SK-N-SH treated with all-trans-retinoic acid at 6 μM for 48 hours (cell line): ENCODE results near the gene LY9.

Experiments used
- ATAC-seq: fragments of 200-7000 bp; cut with Tn5 transposase; 3 replicates; pipeline ENCODE4 v1.9.1; 2020; ENCODE audit warnings: mild to moderate bottlenecking, moderate library complexity
- ARNTL ChIP-seq: fragments of 450-650 bp; formaldehyde crosslinking; IDR thresholded peaks from 2 replicates; pipeline ENCODE4 v1.5.0; 2020; ENCODE audit warnings: low read depth, mild to moderate bottlenecking, moderate library complexity, borderline replicate concordance
- BACH2 ChIP-seq: fragments of 250-450 bp; sonication (Bioruptor Pico); IDR thresholded peaks from 2 replicates; pipeline ENCODE4 v1.9.0; 2021; ENCODE audit warnings: mild to moderate bottlenecking, borderline replicate concordance
- CREB5 ChIP-seq: fragments of 250-450 bp; sonication (Bioruptor Pico); IDR thresholded peaks from 2 replicates; pipeline ENCODE4 v1.5.1; 2020; ENCODE audit warnings: low read depth, mild to moderate bottlenecking, moderate library complexity
- CSDC2 ChIP-seq: fragments of 250-450 bp; sonication (Bioruptor Pico); IDR thresholded peaks from 2 replicates; pipeline ENCODE4 v1.5.0; 2020; ENCODE audit warnings: mild to moderate bottlenecking, moderate library complexity
- ESRRG ChIP-seq: fragments of 250-450 bp; sonication (Bioruptor Pico); IDR thresholded peaks from 2 replicates; pipeline ENCODE4 v1.6.1; 2021; ENCODE audit warnings: mild to moderate bottlenecking
- GLIS3 ChIP-seq: fragments of 250-450 bp; sonication (Bioruptor Pico); IDR thresholded peaks from 2 replicates; pipeline ENCODE4 v1.5.0; 2020; ENCODE audit warnings: mild to moderate bottlenecking, moderate library complexity
- ISL1 ChIP-seq: fragments of 250-450 bp; sonication (Bioruptor Pico); IDR thresholded peaks from 2 replicates; pipeline ENCODE4 v2.1.2; 2022; ENCODE audit warnings: mild to moderate bottlenecking, moderate library complexity
- OSR1 ChIP-seq: fragments of 250-450 bp; sonication (Bioruptor Pico); IDR thresholded peaks from 2 replicates; pipeline ENCODE4 v1.8.0; 2022; ENCODE audit warnings: moderate library complexity, mild to moderate bottlenecking, inconsistent platforms
- PPARA ChIP-seq: fragments of 250-450 bp; sonication (Bioruptor Pico); IDR thresholded peaks from 2 replicates; pipeline ENCODE4 v1.5.0; 2020; ENCODE audit warnings: mild to moderate bottlenecking, borderline replicate concordance
- RARB ChIP-seq: fragments of 250-450 bp; sonication (Bioruptor Pico); IDR thresholded peaks from 2 replicates; pipeline ENCODE4 v1.8.0; 2021; ENCODE audit warnings: mild to moderate bottlenecking, moderate library complexity
- SNAI2 ChIP-seq: fragments of 250-450 bp; sonication (Bioruptor Pico); IDR thresholded peaks from 2 replicates; pipeline ENCODE4 v1.5.0; 2020; ENCODE audit warnings: mild to moderate bottlenecking, moderate library complexity
- TCF4 ChIP-seq: fragments of 250-450 bp; sonication (Bioruptor Pico); IDR thresholded peaks from 2 replicates; pipeline ENCODE4 v1.8.0; 2021; ENCODE audit warnings: mild to moderate bottlenecking, moderate library complexity, borderline replicate concordance
- TOX ChIP-seq: fragments of 250-450 bp; sonication (Bioruptor Pico); IDR thresholded peaks from 2 replicates; pipeline ENCODE4 v1.8.0; 2021; ENCODE audit warnings: mild to moderate bottlenecking, moderate library complexity, borderline replicate concordance
- ZC3H10 ChIP-seq: fragments of 250-450 bp; sonication (Bioruptor Pico); IDR thresholded peaks from 2 replicates; pipeline ENCODE4 v1.5.1; 2021; ENCODE audit warnings: mild to moderate bottlenecking, moderate library complexity
- ZFP3 ChIP-seq: fragments of 250-450 bp; sonication (Bioruptor Pico); IDR thresholded peaks from 2 replicates; pipeline ENCODE4 v1.5.0; 2020; ENCODE audit warnings: mild to moderate bottlenecking, moderate library complexity
- ZFP30 ChIP-seq: fragments of 450-650 bp; formaldehyde crosslinking; IDR thresholded peaks from 2 replicates; pipeline ENCODE4 v1.5.0; 2022; ENCODE audit warnings: mild to moderate bottlenecking, moderate library complexity
- ZNF565 ChIP-seq: fragments of 450-650 bp; formaldehyde crosslinking; conservative IDR thresholded peaks from 2 replicates; pipeline ENCODE4 v1.5.0; 2020; ENCODE audit warnings: low read depth, mild to moderate bottlenecking, moderate library complexity
- ZNF70 ChIP-seq: fragments of 450-650 bp; formaldehyde crosslinking; IDR thresholded peaks from 2 replicates; pipeline ENCODE4 v1.5.0; 2020; ENCODE audit warnings: mild to moderate bottlenecking, moderate library complexity
- ZNF8 ChIP-seq: fragments of 450-650 bp; formaldehyde crosslinking; IDR thresholded peaks from 2 replicates; pipeline ENCODE4 v1.5.0; 2020; ENCODE audit warnings: mild to moderate bottlenecking, moderate library complexity
- TF ChIP-seq, protein P1 (sequence below): fragments of 250-450 bp; sonication (Bioruptor Pico); IDR thresholded peaks from 2 replicates; pipeline ENCODE4 v1.5.1; 2021; ENCODE audit warnings: mild to moderate bottlenecking, moderate library complexity
- TF ChIP-seq, protein P2 (sequence below): fragments of 250-450 bp; sonication (Bioruptor Pico); IDR thresholded peaks from 2 replicates; pipeline ENCODE4 v1.5.0; 2020; ENCODE audit warnings: mild to moderate bottlenecking, moderate library complexity
- TF ChIP-seq, protein P3 (sequence below): fragments of 250-450 bp; sonication (Bioruptor Pico); IDR thresholded peaks from 2 replicates; pipeline ENCODE4 v1.8.0; 2020; ENCODE audit warnings: mild to moderate bottlenecking, moderate library complexity, borderline replicate concordance

Gene LY9

GRCh38 chr1:160807738-160808137, 11.8 kb downstream of the LY9 start (continued):
- TF ChIP-seq CREB5 (no peak), BACH2 (CRISPR knock-in tag) (no peak), ZNF8 (no peak), OSR1 (CRISPR knock-in tag) (no peak), ZC3H10 (CRISPR knock-in tag) (no peak), SNAI2 (CRISPR knock-in tag) (no peak), ESRRG (CRISPR knock-in tag) (no peak)
- TF ChIP-seq, protein P1, sequence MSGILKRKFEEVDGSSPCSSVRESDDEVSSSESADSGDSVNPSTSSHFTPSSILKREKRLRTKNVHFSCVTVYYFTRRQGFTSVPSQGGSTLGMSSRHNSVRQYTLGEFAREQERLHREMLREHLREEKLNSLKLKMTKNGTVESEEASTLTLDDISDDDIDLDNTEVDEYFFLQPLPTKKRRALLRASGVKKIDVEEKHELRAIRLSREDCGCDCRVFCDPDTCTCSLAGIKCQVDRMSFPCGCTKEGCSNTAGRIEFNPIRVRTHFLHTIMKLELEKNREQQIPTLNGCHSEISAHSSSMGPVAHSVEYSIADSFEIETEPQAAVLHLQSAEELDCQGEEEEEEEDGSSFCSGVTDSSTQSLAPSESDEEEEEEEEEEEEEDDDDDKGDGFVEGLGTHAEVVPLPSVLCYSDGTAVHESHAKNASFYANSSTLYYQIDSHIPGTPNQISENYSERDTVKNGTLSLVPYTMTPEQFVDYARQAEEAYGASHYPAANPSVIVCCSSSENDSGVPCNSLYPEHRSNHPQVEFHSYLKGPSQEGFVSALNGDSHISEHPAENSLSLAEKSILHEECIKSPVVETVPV, result no peak
- TF ChIP-seq, all 23 proteins: peak for 0

DNA sequence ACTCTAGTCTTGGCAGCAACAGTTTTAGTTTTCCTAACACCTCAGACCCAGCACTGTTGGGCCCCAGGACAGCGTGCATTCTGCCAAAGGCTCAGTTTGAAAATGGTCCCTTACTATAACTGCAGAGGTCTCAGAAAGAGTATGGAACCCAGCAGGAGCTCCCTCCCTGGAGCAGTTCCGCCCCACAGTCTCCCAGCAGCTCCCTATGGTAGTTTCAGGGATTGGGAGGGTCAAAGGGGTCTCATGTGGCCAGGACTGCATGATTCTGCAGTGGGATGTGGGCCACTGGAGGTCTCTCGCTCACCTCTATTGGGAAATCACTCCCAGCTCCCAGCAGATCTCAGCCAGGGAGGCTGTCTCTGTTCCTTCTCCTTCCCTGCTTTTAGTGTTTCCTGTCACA, 12.3 kb downstream of the LY9 start:
- ATAC-seq, result no peak
- no peak for TF ChIP-seq CREB5
- no peak for TF ChIP-seq TCF4
- TF ChIP-seq ESRRG (CRISPR knock-in tag), result no peak
- TF ChIP-seq, protein P1, result no peak
- TF ChIP-seq ZC3H10 (CRISPR knock-in tag), result no peak
- no peak for TF ChIP-seq TOX (CRISPR knock-in tag)
- no peak for TF ChIP-seq PPARA (CRISPR knock-in tag)
- TF ChIP-seq, protein P2, sequence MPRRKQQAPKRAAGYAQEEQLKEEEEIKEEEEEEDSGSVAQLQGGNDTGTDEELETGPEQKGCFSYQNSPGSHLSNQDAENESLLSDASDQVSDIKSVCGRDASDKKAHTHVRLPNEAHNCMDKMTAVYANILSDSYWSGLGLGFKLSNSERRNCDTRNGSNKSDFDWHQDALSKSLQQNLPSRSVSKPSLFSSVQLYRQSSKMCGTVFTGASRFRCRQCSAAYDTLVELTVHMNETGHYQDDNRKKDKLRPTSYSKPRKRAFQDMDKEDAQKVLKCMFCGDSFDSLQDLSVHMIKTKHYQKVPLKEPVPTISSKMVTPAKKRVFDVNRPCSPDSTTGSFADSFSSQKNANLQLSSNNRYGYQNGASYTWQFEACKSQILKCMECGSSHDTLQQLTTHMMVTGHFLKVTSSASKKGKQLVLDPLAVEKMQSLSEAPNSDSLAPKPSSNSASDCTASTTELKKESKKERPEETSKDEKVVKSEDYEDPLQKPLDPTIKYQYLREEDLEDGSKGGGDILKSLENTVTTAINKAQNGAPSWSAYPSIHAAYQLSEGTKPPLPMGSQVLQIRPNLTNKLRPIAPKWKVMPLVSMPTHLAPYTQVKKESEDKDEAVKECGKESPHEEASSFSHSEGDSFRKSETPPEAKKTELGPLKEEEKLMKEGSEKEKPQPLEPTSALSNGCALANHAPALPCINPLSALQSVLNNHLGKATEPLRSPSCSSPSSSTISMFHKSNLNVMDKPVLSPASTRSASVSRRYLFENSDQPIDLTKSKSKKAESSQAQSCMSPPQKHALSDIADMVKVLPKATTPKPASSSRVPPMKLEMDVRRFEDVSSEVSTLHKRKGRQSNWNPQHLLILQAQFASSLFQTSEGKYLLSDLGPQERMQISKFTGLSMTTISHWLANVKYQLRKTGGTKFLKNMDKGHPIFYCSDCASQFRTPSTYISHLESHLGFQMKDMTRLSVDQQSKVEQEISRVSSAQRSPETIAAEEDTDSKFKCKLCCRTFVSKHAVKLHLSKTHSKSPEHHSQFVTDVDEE, result no peak
- TF ChIP-seq, protein P3, sequence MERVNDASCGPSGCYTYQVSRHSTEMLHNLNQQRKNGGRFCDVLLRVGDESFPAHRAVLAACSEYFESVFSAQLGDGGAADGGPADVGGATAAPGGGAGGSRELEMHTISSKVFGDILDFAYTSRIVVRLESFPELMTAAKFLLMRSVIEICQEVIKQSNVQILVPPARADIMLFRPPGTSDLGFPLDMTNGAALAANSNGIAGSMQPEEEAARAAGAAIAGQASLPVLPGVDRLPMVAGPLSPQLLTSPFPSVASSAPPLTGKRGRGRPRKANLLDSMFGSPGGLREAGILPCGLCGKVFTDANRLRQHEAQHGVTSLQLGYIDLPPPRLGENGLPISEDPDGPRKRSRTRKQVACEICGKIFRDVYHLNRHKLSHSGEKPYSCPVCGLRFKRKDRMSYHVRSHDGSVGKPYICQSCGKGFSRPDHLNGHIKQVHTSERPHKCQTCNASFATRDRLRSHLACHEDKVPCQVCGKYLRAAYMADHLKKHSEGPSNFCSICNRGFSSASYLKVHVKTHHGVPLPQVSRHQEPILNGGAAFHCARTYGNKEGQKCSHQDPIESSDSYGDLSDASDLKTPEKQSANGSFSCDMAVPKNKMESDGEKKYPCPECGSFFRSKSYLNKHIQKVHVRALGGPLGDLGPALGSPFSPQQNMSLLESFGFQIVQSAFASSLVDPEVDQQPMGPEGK, result no peak
- TF ChIP-seq ZNF70, result no peak
- TF ChIP-seq ZFP30 (CRISPR knock-in tag), result no peak
- no peak for TF ChIP-seq ZNF565
- no peak for TF ChIP-seq ARNTL (CRISPR knock-in tag)

GRCh38 chr1:160810486-160810885, 14.5 kb downstream of the LY9 start:
- no peak for ATAC-seq
- TF ChIP-seq CSDC2 (CRISPR knock-in tag), result no peak
- TF ChIP-seq TOX (CRISPR knock-in tag), result no peak
- TF ChIP-seq ZC3H10 (CRISPR knock-in tag), result no peak
- TF ChIP-seq PPARA (CRISPR knock-in tag), result no peak
- TF ChIP-seq ZFP3 (CRISPR knock-in tag), result no peak
- TF ChIP-seq ISL1 (CRISPR knock-in tag), result no peak
- TF ChIP-seq, protein P3, result no peak
- no peak for TF ChIP-seq CREB5
- TF ChIP-seq ZNF8, result no peak
- no peak for TF ChIP-seq GLIS3 (CRISPR knock-in tag)
- TF ChIP-seq ZNF565, result no peak
- no peak for TF ChIP-seq ZFP30 (CRISPR knock-in tag)
- no peak for TF ChIP-seq ESRRG (CRISPR knock-in tag)
- TF ChIP-seq ARNTL (CRISPR knock-in tag), result no peak
- TF ChIP-seq RARB (CRISPR knock-in tag), result no peak
- TF ChIP-seq, protein P1, result no peak
